GM12878 (cell line): ENCODE measurements around the gene FMNL3. TPM values are rescaled to one million over a fixed set of nuclear protein-coding genes. Genes with fewer than 3 reads are reported as not detected.

Source experiments
- BRCA1 ChIP-seq: IDR thresholded peaks from 2 replicates; pipeline ENCODE4 v1.6.1; 2011; ENCODE audit warnings: low read depth, low read length, improper control_type of control experiment
- CEBPB ChIP-seq, 2 experiments: fragments of 150-350 bp in 1 of 2; IDR thresholded peaks; 2 replicates each; pipeline ENCODE4 v1.6.1; 2012 to 2014; ENCODE audit warnings: low read depth in 2 of 2, low read length in 2 of 2, borderline replicate concordance in 1 of 2, inconsistent platforms in 1 of 2
- CHD4 ChIP-seq: fragments of 200-600 bp; sonication (generic); IDR thresholded peaks from 2 replicates; pipeline ENCODE4 v1.6.1; 2016; ENCODE audit warnings: mild to moderate bottlenecking
- EGR1 ChIP-seq, 2 experiments: IDR thresholded peaks; 1 replicate in 1 of 2; 2 replicates in 1 of 2; pipeline ENCODE4 v1.6.1; 2011 to 2012; ENCODE audit warnings: low read depth in 2 of 2, low read length in 2 of 2, borderline replicate concordance in 1 of 2, mild to moderate bottlenecking in 1 of 2, moderate library complexity in 1 of 2
- MXI1 ChIP-seq: fragments of 150-350 bp; IDR thresholded peaks from 2 replicates; pipeline ENCODE4 v1.6.1; 2011; ENCODE audit warnings: low read depth, mild to moderate bottlenecking, inconsistent platforms, low read length, improper control_type of control experiment
- NR2F1 ChIP-seq: fragments of 450-650 bp; conservative IDR thresholded peaks from 2 replicates; pipeline ENCODE4 v1.6.1; 2017; ENCODE audit warnings: mild to moderate bottlenecking
- RELA ChIP-seq: fragments of 450-650 bp; IDR thresholded peaks from 2 replicates; pipeline ENCODE4 v1.8.0; 2014; ENCODE audit warnings: borderline replicate concordance; ENCODE audit not compliant: partially characterized antibody
- RFX5 ChIP-seq: IDR thresholded peaks from 2 replicates; pipeline ENCODE4 v1.6.1; 2011; ENCODE audit warnings: low read depth, low read length, improper control_type of control experiment
- SIN3A ChIP-seq: IDR thresholded peaks from 2 replicates; pipeline ENCODE4 v1.6.1; 2012; ENCODE audit warnings: low read depth, low read length, improper control_type of control experiment
- SMAD5 ChIP-seq: IDR thresholded peaks from 2 replicates; pipeline ENCODE4 v1.6.1; 2016; ENCODE audit warnings: antibody characterized with exemption, low read depth
- SPI1 ChIP-seq: IDR thresholded peaks from 2 replicates; pipeline ENCODE4 v1.6.1; 2011; ENCODE audit warnings: low read depth, mild to moderate bottlenecking, low read length, moderate library complexity, borderline replicate concordance; ENCODE audit not compliant: insufficient read depth
- polyA plus RNA-seq, 11 experiments: library from polyadenylated mRNA; depleted of rRNA in 4 of 11; unstranded in 6 of 11; stranded (reverse) in 5 of 11; fragments of >200 nt; fragmentation: Nextera tagmentation in 4 of 11; fragmentation: Illumina TruSeq in 1 of 11; extraction: Ambion mirVana in 4 of 11; extraction: Trizol in 1 of 11; gene quantifications; 1 replicate in 1 of 11; 2 replicates in 10 of 11; pipeline versions ENCODE4 v1.2.1 to v1.2.3, GENCODE V29; 2011 to 2016; ENCODE audit warnings: inconsistent platforms in 2 of 11, missing spikeins in 2 of 11, low read depth in 1 of 11
- total RNA-seq, 4 experiments: library from RNA; depleted of rRNA in 3 of 4; stranded (reverse); fragments of >200 nt in 3 of 4; fragmentation: Illumina TruSeq in 1 of 4; extraction: Trizol in 1 of 4; gene quantifications; 2 replicates each; pipeline versions ENCODE4 v1.2.1 to v1.2.3, GENCODE V29; 2013 to 2021
- TF ChIP-seq, protein P1 (sequence below): IDR thresholded peaks from 2 replicates; pipeline ENCODE4 v1.6.1; 2011; ENCODE audit warnings: low read depth, low read length, improper control_type of control experiment, borderline replicate concordance
- TF ChIP-seq, protein P2 (sequence below): IDR thresholded peaks from 2 replicates; pipeline ENCODE4 v1.6.1; 2012; ENCODE audit warnings: low read depth, low read length, improper control_type of control experiment
- TF ChIP-seq, protein P3 (sequence below): fragments of 450-650 bp; IDR thresholded peaks from 2 replicates; pipeline ENCODE4 v1.6.1; 2014; ENCODE audit warnings: mild to moderate bottlenecking
- TF ChIP-seq, protein P4 (sequence below): fragments of 450-650 bp; IDR thresholded peaks from 2 replicates; pipeline ENCODE4 v1.6.1; 2017; ENCODE audit warnings: borderline replicate concordance
- TF ChIP-seq, protein P5 (sequence below): fragments of 150-350 bp; IDR thresholded peaks from 2 replicates; pipeline ENCODE4 v1.6.1; 2016; ENCODE audit warnings: low read depth, low read length
- TF ChIP-seq, protein P6 (sequence below): fragments of 450-650 bp; IDR thresholded peaks from 2 replicates; pipeline ENCODE4 v1.6.1; 2017; ENCODE audit warnings: antibody characterized with exemption, mild to moderate bottlenecking, moderate library complexity

FMNL3 gene
- total and polyA plus RNA-seq, 10 of the 15 experiments (the other 5 are each of a cell fraction or from before 2014, with no cell fraction given), result 3.0 to 64.9 (median 30.9) TPM

DNA sequence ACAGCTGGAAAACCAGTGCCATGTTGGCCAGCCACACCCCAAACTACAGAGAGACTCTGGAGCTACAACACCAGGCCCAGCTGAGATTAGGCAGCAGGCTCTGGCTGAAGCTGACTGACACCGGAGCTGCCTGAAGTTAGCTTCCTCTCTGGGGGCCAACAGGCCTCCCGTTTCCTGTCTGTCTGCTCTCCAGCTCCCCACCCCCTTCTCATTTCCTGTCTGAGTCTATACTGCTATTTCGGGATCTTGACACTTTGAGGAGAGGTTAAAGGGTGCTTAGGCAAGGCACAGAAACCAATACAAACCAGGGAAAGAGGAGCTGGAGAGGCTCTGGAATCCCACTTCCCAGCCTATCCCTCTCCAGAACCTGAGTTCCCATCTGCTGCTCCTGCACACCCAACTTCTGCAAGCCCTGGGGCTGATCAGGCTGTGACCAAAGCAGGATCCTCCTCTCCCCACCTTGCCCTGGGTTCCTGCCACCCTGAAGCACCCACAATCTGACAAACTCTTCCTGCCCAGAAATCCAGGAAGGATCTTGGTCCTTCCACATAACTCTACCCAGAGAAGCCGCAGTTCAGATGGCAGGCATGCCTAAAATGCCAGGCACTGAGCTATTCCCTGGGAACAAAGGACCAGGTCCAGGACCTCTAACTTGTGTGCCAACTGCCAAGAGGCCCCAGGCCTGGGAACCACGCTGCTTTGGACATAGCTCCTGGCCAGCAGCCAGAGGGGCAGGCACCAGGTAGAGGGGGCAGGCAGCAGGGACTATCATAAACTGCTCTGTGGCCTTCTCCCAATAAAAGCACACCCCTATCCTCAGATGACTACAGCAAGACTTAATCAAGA is 44.0 kb downstream of the FMNL3 start (continued):
- TF ChIP-seq, protein P1, sequence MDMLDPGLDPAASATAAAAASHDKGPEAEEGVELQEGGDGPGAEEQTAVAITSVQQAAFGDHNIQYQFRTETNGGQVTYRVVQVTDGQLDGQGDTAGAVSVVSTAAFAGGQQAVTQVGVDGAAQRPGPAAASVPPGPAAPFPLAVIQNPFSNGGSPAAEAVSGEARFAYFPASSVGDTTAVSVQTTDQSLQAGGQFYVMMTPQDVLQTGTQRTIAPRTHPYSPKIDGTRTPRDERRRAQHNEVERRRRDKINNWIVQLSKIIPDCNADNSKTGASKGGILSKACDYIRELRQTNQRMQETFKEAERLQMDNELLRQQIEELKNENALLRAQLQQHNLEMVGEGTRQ, result no peak
- TF ChIP-seq, protein P2, sequence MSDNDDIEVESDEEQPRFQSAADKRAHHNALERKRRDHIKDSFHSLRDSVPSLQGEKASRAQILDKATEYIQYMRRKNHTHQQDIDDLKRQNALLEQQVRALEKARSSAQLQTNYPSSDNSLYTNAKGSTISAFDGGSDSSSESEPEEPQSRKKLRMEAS, result no peak
- TF ChIP-seq CHD4 (no peak), NR2F1 (peak; percentile 89), SIN3A (no peak), CEBPB (IDR thresholded peaks at IDR 0.05; ENCODE audit: borderline replicate concordance in 1 of 2, low read depth in 2 of 2, low read length in 2 of 2) (0 out of 4 replicates have a peak, but pooled peaks of 1 of the 2 experiments have one; percentile 34), EGR1 (IDR thresholded peaks at IDR 0.05; ENCODE audit: borderline replicate concordance in 1 of 2, low read depth in 2 of 2, low read length in 2 of 2) (peak in 1 of 2 experiments; percentile 87; a peak in 2 of 3 replicates), SPI1 (peak; percentile 80), SMAD5 (no peak), RFX5 (no peak), MXI1 (peak; percentile 56; the same call in 1 of the 2 replicates), RELA (no peak), BRCA1 (no peak)
- TF ChIP-seq, protein P3, sequence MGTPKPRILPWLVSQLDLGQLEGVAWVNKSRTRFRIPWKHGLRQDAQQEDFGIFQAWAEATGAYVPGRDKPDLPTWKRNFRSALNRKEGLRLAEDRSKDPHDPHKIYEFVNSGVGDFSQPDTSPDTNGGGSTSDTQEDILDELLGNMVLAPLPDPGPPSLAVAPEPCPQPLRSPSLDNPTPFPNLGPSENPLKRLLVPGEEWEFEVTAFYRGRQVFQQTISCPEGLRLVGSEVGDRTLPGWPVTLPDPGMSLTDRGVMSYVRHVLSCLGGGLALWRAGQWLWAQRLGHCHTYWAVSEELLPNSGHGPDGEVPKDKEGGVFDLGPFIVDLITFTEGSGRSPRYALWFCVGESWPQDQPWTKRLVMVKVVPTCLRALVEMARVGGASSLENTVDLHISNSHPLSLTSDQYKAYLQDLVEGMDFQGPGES, result no peak
- TF ChIP-seq, protein P4, sequence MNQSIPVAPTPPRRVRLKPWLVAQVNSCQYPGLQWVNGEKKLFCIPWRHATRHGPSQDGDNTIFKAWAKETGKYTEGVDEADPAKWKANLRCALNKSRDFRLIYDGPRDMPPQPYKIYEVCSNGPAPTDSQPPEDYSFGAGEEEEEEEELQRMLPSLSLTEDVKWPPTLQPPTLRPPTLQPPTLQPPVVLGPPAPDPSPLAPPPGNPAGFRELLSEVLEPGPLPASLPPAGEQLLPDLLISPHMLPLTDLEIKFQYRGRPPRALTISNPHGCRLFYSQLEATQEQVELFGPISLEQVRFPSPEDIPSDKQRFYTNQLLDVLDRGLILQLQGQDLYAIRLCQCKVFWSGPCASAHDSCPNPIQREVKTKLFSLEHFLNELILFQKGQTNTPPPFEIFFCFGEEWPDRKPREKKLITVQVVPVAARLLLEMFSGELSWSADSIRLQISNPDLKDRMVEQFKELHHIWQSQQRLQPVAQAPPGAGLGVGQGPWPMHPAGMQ, result no peak
- TF ChIP-seq, protein P5, sequence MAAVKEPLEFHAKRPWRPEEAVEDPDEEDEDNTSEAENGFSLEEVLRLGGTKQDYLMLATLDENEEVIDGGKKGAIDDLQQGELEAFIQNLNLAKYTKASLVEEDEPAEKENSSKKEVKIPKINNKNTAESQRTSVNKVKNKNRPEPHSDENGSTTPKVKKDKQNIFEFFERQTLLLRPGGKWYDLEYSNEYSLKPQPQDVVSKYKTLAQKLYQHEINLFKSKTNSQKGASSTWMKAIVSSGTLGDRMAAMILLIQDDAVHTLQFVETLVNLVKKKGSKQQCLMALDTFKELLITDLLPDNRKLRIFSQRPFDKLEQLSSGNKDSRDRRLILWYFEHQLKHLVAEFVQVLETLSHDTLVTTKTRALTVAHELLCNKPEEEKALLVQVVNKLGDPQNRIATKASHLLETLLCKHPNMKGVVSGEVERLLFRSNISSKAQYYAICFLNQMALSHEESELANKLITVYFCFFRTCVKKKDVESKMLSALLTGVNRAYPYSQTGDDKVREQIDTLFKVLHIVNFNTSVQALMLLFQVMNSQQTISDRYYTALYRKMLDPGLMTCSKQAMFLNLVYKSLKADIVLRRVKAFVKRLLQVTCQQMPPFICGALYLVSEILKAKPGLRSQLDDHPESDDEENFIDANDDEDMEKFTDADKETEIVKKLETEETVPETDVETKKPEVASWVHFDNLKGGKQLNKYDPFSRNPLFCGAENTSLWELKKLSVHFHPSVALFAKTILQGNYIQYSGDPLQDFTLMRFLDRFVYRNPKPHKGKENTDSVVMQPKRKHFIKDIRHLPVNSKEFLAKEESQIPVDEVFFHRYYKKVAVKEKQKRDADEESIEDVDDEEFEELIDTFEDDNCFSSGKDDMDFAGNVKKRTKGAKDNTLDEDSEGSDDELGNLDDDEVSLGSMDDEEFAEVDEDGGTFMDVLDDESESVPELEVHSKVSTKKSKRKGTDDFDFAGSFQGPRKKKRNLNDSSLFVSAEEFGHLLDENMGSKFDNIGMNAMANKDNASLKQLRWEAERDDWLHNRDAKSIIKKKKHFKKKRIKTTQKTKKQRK, result no peak
- TF ChIP-seq, protein P6, sequence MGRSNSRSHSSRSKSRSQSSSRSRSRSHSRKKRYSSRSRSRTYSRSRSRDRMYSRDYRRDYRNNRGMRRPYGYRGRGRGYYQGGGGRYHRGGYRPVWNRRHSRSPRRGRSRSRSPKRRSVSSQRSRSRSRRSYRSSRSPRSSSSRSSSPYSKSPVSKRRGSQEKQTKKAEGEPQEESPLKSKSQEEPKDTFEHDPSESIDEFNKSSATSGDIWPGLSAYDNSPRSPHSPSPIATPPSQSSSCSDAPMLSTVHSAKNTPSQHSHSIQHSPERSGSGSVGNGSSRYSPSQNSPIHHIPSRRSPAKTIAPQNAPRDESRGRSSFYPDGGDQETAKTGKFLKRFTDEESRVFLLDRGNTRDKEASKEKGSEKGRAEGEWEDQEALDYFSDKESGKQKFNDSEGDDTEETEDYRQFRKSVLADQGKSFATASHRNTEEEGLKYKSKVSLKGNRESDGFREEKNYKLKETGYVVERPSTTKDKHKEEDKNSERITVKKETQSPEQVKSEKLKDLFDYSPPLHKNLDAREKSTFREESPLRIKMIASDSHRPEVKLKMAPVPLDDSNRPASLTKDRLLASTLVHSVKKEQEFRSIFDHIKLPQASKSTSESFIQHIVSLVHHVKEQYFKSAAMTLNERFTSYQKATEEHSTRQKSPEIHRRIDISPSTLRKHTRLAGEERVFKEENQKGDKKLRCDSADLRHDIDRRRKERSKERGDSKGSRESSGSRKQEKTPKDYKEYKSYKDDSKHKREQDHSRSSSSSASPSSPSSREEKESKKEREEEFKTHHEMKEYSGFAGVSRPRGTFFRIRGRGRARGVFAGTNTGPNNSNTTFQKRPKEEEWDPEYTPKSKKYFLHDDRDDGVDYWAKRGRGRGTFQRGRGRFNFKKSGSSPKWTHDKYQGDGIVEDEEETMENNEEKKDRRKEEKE, result no peak
